ENCODE results near the gene CACNA1G.

DNA sequence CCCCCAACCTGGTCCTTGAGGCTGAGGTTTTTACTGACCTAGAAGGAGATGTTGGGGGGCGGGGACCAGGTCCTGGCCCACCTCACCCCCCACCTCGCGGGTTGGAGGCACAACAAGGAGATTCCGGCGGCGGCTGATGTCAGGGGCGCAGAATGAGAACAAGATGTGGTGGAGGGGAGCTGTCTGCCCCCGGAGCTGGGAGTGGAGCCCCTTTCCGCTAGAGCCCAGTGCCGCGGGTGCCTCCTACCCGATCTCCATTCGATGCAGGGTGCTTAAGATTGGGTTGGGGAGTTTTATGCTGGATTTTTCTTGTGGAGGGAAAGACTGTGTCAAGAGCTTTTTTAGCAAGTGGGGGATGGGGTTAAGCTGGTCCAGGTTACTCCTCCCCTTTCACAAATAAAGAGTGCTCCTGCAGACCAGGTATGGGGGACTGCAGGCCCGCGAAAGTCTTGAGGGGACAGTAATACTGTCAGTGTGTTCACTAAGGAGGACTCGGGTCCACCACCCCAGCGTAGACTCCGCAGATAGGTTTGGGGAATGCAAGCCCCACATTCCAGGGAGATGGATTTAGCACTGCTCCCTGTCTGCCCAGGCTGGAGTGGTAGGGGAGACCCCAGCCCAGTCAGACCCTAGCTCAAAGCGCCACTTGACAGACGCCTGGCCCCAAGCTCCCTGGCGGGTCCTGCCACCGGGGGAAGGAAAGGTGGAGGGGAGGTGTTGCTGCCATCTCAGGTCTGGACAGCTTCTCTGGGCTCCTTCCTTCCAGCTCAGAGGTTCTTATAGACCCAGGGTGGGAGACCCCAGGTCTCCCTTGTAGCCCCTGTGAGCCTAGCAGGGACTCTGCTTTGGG is 2.0 kb downstream of the CACNA1G start:
- TF ChIP-seq, protein P1, sequence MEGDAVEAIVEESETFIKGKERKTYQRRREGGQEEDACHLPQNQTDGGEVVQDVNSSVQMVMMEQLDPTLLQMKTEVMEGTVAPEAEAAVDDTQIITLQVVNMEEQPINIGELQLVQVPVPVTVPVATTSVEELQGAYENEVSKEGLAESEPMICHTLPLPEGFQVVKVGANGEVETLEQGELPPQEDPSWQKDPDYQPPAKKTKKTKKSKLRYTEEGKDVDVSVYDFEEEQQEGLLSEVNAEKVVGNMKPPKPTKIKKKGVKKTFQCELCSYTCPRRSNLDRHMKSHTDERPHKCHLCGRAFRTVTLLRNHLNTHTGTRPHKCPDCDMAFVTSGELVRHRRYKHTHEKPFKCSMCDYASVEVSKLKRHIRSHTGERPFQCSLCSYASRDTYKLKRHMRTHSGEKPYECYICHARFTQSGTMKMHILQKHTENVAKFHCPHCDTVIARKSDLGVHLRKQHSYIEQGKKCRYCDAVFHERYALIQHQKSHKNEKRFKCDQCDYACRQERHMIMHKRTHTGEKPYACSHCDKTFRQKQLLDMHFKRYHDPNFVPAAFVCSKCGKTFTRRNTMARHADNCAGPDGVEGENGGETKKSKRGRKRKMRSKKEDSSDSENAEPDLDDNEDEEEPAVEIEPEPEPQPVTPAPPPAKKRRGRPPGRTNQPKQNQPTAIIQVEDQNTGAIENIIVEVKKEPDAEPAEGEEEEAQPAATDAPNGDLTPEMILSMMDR (IDR thresholded peaks at IDR 0.05; ENCODE audit: low read depth, low read length, poor library complexity, severe bottlenecking), result no peak
- TF ChIP-seq EZH2phosphoT487 (IDR thresholded peaks at IDR 0.05; ENCODE audit: borderline replicate concordance, low read length), result 0 out of 2 replicates have a peak, but pooled peaks have one; percentile 76
